ENCODE results near the gene SHB.

SHB gene

DNA sequence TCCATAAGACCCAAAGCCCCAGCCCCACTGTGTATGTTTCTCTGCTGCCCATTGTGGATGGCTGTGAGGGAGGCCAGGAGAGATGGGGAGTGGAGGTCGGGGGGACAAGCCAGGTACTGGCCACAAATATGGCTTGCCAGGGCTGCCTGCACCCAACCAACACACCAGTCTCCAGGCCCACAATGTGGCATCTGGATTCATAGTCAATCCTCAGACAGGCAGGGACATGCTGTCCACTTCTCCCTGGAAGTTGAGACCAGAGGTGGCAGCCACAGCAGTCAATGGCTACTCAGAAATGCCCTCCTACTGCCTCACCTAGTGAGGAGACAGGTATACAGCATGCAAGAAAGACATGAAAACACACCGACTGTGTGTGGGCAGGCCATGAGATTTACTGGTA lies 103.9 kb downstream of the SHB start:
- no peak overlapping the region for H3K4me3 ChIP-seq (ENCODE audit: low read length)
- no peak overlapping the region for H3K4me2 ChIP-seq (ENCODE audit: low read length)
- no peaks in the 10 kb centered on the region for H3K79me2 ChIP-seq (ENCODE audit: low read length)
- no peaks in the 10 kb centered on the region for H3K27me3 ChIP-seq (ENCODE audit: low read depth, low read length)
- TF ChIP-seq, protein P1, sequence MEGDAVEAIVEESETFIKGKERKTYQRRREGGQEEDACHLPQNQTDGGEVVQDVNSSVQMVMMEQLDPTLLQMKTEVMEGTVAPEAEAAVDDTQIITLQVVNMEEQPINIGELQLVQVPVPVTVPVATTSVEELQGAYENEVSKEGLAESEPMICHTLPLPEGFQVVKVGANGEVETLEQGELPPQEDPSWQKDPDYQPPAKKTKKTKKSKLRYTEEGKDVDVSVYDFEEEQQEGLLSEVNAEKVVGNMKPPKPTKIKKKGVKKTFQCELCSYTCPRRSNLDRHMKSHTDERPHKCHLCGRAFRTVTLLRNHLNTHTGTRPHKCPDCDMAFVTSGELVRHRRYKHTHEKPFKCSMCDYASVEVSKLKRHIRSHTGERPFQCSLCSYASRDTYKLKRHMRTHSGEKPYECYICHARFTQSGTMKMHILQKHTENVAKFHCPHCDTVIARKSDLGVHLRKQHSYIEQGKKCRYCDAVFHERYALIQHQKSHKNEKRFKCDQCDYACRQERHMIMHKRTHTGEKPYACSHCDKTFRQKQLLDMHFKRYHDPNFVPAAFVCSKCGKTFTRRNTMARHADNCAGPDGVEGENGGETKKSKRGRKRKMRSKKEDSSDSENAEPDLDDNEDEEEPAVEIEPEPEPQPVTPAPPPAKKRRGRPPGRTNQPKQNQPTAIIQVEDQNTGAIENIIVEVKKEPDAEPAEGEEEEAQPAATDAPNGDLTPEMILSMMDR (IDR thresholded peaks at IDR 0.05; ENCODE audit: low read depth, low read length), result no peak
- no peak for TF ChIP-seq EZH2phosphoT487 (IDR thresholded peaks at IDR 0.05; ENCODE audit: low read depth)
- no peaks in the 10 kb centered on the region for H3K9me3 ChIP-seq (ENCODE audit: insufficient read depth, low read length)
- no peak overlapping the region for H3K27ac ChIP-seq (ENCODE audit: low read length)
- no peaks in the 10 kb centered on the region for H4K20me1 ChIP-seq (ENCODE audit: insufficient read depth, low read length)
- no peak overlapping the region for H3K9ac ChIP-seq (ENCODE audit: low read length)
- no peak overlapping the region for H2AFZ ChIP-seq (ENCODE audit: low read depth, low read length)
- no peaks in the 10 kb centered on the region for H3K36me3 ChIP-seq (replicated peaks; ENCODE audit: low read depth, low read length)
- peaks cover 14% of the 10 kb centered on the region for H3K4me1 ChIP-seq (ENCODE audit: low read length)

DNA sequence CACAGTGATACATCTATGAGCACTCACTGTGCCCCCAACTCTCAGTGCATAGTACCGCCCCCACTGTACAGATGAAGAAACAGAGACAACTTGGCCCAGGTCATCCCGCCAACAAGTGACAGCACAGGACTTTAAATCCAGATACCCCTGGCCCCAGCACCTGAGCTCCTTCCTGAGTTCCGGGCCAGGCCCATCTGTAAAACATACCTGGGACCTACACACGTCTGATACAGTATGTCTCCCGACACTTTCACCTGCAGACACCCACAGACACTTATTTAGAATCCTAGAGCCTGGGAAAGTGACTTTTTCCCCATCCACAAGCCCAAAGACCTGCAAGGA lies 104.3 kb downstream of the SHB start:
- Histone ChIP-seq H3K9me3 (ENCODE audit: insufficient read depth, low read length) (no peaks in the 10 kb centered on the region), H3K9ac (ENCODE audit: low read length) (no peak overlapping the region), H2AFZ (ENCODE audit: low read depth, low read length) (no peak overlapping the region), H3K4me3 (ENCODE audit: low read length) (no peak overlapping the region), H3K27ac (ENCODE audit: low read length) (no peak overlapping the region), H3K4me2 (ENCODE audit: low read length) (no peak overlapping the region), H3K36me3 (replicated peaks; ENCODE audit: low read depth, low read length) (no peaks in the 10 kb centered on the region), H3K79me2 (ENCODE audit: low read length) (no peaks in the 10 kb centered on the region), H3K4me1 (ENCODE audit: low read length) (peaks cover 14% of the 10 kb centered on the region), H4K20me1 (ENCODE audit: insufficient read depth, low read length) (no peaks in the 10 kb centered on the region), H3K27me3 (ENCODE audit: low read depth, low read length) (no peaks in the 10 kb centered on the region)
- TF ChIP-seq, protein P1 (IDR thresholded peaks at IDR 0.05; ENCODE audit: low read depth, low read length), result no peak

DNA sequence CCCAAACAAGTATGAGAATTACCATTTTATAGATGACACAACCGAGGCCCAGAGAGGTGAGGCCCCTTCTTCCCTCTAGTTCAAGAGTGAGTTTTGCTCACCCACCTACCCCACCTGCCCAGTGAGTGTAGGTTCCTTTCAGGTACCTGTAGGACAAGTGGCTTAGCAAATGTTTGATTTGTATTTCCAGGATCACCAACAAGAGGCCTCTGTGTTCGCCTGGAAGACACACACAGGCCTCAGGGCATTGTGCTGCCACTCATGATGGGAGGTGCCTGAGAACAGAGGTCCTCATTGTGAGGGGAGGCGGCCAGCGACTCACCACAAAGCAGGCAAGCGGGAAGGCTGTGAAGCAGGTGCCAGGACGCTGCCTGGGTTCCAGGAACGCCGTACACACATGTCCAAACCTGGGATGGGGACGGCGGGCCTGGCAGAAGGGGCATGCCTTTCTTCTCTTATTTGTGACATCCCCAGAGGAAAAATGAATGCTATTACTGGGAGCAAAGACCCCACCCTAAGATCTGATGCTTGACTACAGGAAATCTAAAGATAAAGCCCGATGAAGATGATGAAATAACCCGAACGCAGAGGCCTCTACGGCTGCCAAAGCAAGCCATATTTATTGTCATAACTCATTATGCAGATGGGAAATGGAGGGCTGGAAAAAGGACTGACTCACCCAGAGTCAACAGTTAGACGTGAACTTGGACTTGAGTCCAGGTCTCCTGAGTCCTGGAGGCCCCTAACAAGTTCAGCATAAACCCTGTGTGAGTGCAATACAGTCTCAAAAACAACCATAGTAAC lies 104.9 kb downstream of the SHB start:
- TF ChIP-seq EZH2phosphoT487 (IDR thresholded peaks at IDR 0.05; ENCODE audit: low read depth), result no peak
- TF ChIP-seq, protein P1 (IDR thresholded peaks at IDR 0.05; ENCODE audit: low read depth, low read length), result no peak
- Histone ChIP-seq H4K20me1 (ENCODE audit: insufficient read depth, low read length) (no peaks in the 10 kb centered on the region), H3K4me2 (ENCODE audit: low read length) (no peak overlapping the region), H3K4me1 (ENCODE audit: low read length) (peaks cover 14% of the 10 kb centered on the region), H3K27me3 (ENCODE audit: low read depth, low read length) (no peaks in the 10 kb centered on the region), H3K9ac (ENCODE audit: low read length) (no peak overlapping the region), H3K4me3 (ENCODE audit: low read length) (no peak overlapping the region), H3K79me2 (ENCODE audit: low read length) (no peaks in the 10 kb centered on the region), H2AFZ (ENCODE audit: low read depth, low read length) (no peak overlapping the region), H3K9me3 (ENCODE audit: insufficient read depth, low read length) (no peaks in the 10 kb centered on the region), H3K27ac (ENCODE audit: low read length) (no peak overlapping the region), H3K36me3 (replicated peaks; ENCODE audit: low read depth, low read length) (no peaks in the 10 kb centered on the region)

DNA sequence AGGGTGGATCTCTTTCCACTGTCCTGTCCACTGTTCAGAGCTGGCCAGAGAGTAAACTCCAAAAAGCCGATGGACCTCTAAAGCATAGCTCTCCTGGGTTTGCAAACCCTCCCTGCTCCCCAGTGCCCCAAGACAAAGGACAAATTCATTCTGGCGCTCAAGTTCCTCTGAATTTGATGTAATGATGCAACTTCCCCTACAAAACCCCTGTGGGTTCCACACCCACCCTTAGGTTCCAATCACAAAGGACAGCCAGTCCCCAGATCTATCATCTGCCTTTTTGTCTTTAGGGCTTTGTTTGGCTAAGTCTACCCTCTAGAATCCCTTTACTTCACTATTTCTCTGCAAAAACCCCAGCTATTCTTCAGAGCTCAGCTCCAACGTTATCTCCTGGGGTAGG lies 107.7 kb downstream of the SHB start:
- H2AFZ ChIP-seq (ENCODE audit: low read depth, low read length), result no peak overlapping the region
- no peak overlapping the region for H3K4me3 ChIP-seq (ENCODE audit: low read length)
- no peak overlapping the region for H3K27ac ChIP-seq (ENCODE audit: low read length)
- H3K4me1 ChIP-seq (ENCODE audit: low read length), result peaks cover 9% of the 10 kb centered on the region
- no peaks in the 10 kb centered on the region for H3K79me2 ChIP-seq (ENCODE audit: low read length)
- no peaks in the 10 kb centered on the region for H4K20me1 ChIP-seq (ENCODE audit: insufficient read depth, low read length)
- no peaks in the 10 kb centered on the region for H3K36me3 ChIP-seq (replicated peaks; ENCODE audit: low read depth, low read length)
- TF ChIP-seq, protein P1 (IDR thresholded peaks at IDR 0.05; ENCODE audit: low read depth, low read length), result no peak
- no peak for TF ChIP-seq EZH2phosphoT487 (IDR thresholded peaks at IDR 0.05; ENCODE audit: low read depth)
- H3K9me3 ChIP-seq (ENCODE audit: insufficient read depth, low read length), result no peaks in the 10 kb centered on the region
- no peak overlapping the region for H3K4me2 ChIP-seq (ENCODE audit: low read length)
- H3K9ac ChIP-seq (ENCODE audit: low read length), result no peak overlapping the region
- no peaks in the 10 kb centered on the region for H3K27me3 ChIP-seq (ENCODE audit: low read depth, low read length)
